Fibroblast of mammary gland (primary cell): ENCODE results near the gene MLC1.

ENCODE experiments used
- DNase-seq: peaks from one replicate; pipeline ENCODE4 v3.0.0-alpha.2; 2010; ENCODE audit warnings: low read depth
- H3K4me3 ChIP-seq: 2 replicates; pipeline ENCODE4 v1.5.1; 2011; ENCODE audit warnings: low read depth, mild to moderate bottlenecking, low read length, moderate library complexity; ENCODE audit not compliant: control insufficient read depth
- TF ChIP-seq, protein P1 (sequence below): conservative IDR thresholded peaks from 2 replicates; pipeline ENCODE4 v1.5.1; 2011; ENCODE audit warnings: low read depth, low read length, inconsistent platforms; ENCODE audit not compliant: control insufficient read depth, insufficient read depth

The MLC1 gene

DNA sequence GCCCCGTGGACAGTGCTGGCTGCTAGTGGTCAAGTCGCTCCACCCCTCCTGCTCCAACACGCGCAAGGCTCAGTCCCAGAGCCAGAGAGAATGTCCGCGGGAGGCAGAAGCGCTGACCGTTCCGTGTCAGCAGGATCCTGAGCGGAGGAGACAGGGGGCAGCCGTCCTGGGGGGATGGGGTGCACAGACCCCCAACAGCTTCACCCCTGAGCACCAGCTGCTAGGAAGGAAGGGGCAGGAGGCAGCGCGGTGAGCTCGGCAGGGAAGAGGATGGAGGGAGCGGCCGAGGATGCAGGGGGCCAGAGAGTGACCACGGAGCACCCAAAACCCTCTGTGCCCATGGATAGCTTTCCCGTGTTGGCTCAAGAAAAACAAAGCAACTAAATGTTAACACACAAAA, 20.8 kb downstream of the MLC1 start:
- DNase-seq, result no peak
- no peak overlapping the region for H3K4me3 ChIP-seq
- TF ChIP-seq, protein P1, sequence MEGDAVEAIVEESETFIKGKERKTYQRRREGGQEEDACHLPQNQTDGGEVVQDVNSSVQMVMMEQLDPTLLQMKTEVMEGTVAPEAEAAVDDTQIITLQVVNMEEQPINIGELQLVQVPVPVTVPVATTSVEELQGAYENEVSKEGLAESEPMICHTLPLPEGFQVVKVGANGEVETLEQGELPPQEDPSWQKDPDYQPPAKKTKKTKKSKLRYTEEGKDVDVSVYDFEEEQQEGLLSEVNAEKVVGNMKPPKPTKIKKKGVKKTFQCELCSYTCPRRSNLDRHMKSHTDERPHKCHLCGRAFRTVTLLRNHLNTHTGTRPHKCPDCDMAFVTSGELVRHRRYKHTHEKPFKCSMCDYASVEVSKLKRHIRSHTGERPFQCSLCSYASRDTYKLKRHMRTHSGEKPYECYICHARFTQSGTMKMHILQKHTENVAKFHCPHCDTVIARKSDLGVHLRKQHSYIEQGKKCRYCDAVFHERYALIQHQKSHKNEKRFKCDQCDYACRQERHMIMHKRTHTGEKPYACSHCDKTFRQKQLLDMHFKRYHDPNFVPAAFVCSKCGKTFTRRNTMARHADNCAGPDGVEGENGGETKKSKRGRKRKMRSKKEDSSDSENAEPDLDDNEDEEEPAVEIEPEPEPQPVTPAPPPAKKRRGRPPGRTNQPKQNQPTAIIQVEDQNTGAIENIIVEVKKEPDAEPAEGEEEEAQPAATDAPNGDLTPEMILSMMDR, result no peak

DNA sequence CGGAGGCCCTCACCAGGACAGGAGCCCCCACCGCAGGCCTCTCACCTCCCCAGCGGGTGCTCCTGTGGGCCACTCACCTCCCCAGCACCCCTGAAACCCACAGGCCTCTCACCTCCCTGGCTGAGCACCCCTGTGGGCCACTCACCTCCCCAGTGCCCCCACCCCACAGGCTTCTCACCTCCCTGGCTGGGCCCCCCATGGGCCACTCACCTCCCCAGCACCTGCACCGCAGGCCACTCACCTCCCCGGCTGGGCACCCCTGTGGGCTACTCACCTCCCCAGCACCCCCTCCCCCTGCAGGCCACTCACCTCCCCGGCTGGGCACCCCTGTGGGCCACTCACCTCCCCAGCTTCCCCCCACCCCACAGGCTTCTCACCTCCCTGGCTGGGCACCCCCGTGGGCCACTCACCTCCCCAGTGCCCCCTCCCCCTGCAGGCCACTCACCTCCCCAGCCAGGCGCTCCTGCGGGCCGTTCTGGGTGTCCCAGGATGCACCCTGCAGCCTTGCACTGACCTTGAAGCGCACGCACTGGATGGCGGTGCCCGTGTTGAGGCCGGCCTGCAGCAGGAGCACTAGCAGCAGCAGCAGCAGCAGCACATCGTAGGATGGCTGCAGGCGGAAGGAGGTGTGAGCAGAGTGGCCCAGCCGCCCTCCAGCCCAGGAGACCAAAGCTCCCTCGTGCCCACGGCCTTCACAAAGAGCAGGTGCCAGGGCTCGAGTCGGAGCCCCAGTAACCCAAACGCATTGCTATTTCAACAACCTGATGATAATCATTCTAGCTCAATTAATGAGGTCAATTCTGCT, 21.4 kb downstream of the MLC1 start:
- H3K4me3 ChIP-seq, result no peak overlapping the region
- no peak for DNase-seq
- TF ChIP-seq, protein P1, result no peak

DNA sequence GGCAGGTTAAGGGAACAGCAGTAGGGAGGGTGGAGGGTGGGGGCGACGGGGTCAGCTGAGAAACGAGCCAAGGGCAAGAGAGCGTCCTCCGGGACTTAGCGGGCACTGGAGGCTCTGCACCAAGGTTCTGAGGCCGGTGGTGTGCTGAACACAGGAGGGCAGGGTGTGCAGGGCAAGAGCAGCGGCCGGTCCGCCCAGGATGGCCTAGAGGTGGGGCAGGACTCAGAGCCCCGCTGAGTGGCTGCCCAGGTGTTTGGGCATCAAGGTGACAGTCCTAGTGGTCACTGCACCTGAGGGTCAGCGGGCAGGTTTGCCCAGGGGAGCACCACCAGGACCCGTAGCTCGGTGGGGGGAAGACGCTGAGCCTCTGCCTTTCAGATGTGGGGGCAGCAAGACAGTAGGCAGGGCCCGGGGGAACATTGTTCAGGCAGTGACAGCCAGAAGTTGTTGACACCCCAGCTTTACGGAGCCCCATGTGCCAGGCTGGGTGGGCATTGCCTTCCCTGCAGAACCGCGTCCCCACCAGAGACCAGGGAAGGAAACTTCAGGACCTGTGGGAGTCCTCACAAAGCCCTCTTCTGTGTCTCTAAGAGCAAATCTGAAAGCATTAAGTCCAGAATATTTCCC, 22.6 kb downstream of the MLC1 start:
- DNase-seq, result no peak
- no peak overlapping the region for H3K4me3 ChIP-seq
- TF ChIP-seq, protein P1, result no peak

DNA sequence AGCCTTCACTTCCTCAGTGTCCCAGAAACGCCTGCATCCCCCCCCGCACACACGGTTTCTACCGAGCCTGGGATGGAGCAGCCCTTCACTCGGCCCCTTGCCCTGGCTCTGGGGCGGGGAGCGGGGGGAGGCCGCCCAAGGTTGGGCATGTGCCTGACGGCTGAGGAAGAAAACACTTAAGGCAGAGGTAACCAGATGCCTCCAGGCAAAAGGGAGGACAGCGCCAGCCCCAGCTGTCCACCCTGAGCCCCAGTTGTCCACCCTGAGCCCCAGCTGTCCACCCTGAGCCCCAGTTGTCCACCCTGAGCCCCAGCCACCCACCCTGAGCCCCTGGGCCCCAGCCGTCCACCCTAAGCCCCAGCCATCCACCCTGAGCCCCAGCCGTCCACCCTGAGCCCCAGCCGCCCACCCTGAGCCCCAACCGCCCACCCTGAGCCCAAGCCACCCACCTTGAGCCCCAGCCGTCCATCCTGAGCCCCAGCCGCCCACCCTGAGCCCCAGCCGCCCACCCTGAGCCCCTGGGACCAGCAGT, 23.3 kb downstream of the MLC1 start:
- no peak for DNase-seq
- H3K4me3 ChIP-seq, result no peak overlapping the region
- TF ChIP-seq, protein P1, result no peak

DNA sequence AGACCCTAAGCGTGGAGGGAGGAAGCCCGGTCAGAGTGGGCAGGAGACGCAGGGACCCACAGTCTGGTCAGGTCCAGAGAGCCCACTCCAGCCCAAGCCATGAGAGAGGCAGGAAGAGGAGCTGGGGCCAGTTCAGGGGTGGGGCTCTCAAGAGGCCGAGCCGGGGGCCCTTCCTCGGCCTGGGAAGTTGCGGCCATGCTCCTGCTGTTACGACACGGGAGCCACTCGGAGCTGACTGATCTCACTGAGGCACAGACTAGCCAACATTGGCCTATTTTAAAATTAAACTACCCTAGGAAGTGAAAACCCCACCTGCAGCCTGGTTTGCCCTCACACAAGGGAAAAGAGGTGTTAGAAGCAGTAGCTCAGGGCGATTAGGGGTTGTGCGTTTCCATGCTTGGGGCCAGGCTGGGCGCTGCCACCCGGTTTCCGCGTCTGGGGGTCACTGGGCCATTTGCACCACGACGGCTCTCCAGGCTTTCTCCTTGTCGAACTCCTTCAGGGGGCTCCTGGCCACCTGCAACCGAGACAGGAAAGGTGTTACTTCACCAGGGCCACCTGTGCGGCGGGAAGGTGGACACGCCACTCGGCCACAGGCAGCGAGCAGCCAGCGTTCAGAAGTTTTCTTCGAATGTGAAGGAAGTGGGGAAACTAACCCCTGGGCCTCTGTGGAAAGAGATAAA, 23.9 kb downstream of the MLC1 start:
- DNase-seq, result no peak
- H3K4me3 ChIP-seq, result no peak overlapping the region

More for the DNA sequence above, 23.9 kb downstream of the MLC1 start:
- TF ChIP-seq, protein P1, result no peak
